Cardiac septum (tissue), 1 donor: ENCODE measurements around the gene MICAL3. TPM values are rescaled to one million over a fixed set of nuclear protein-coding genes. Genes with fewer than 3 reads are reported as not detected.

Experiments
- DNase-seq: peaks from one replicate; pipeline ENCODE4 v3.0.0-alpha.2; 2020; ENCODE audit warnings: low spot score
- intact Hi-C: fragments of 100-400 bp; cut with DNase I; formaldehyde crosslinking; loops from one replicate; pipeline ENCODE4 v1.14.0; 2022
- total RNA-seq: library from RNA; stranded (reverse); fragmentation: NEBNext Ultra II Directional; extraction: Animal tissue kit (Norgen Biotek cat#: 25700); gene quantifications from one replicate; pipeline ENCODE4 v1.2.1, GENCODE V29; 2021
- donor health status: DM: no; HTN: no; CAD: no.

Gene MICAL3
- total RNA-seq, 1 donor from 2014 or later, result 126 TPM

GRCh38 chr22:17784776-17785175 is 239.6 kb downstream of the MICAL3 start:
- intact Hi-C loops, result no loop called here
- DNase-seq, result no peak

- intact Hi-C loops, result no loop called here
- no peak for DNase-seq
Observed at GRCh38 chr22:17783773-17784480, 240.4 kb downstream of the MICAL3 start.

GRCh38 chr22:17783312-17783711 is 241.0 kb downstream of the MICAL3 start:
- intact Hi-C loops, result no loop called here
- no peak for DNase-seq

- intact Hi-C loops, result no loop called here
- DNase-seq, result no peak
Observed at GRCh38 chr22:17782621-17783020, 241.7 kb downstream of the MICAL3 start.

- no peak for DNase-seq
- intact Hi-C loops, result no loop called here
Observed at GRCh38 chr22:17782158-17782557, 242.2 kb downstream of the MICAL3 start.

- no peak for DNase-seq
- intact Hi-C loops, result no loop called here
Observed at GRCh38 chr22:17781319-17782031, 242.9 kb downstream of the MICAL3 start.

- DNase-seq, result no peak
- intact Hi-C loops, result no loop called here
Observed at GRCh38 chr22:17780741-17781318, 243.5 kb downstream of the MICAL3 start.

GRCh38 chr22:17780116-17780740 is 244.1 kb downstream of the MICAL3 start:
- intact Hi-C loops, result no loop called here

GRCh38 chr22:17779286-17780115 is 244.9 kb downstream of the MICAL3 start:
- intact Hi-C loops, result no loop called here
- no peak for DNase-seq

More at GRCh38 chr22:17780116-17780740, 244.1 kb downstream of the MICAL3 start:
- no peak for DNase-seq

- intact Hi-C loops, result no loop called here
- no peak for DNase-seq
Observed at GRCh38 chr22:17778412-17778976, 245.9 kb downstream of the MICAL3 start.

GRCh38 chr22:17777717-17778044 is 246.7 kb downstream of the MICAL3 start:
- intact Hi-C loops, result no loop called here
- no peak for DNase-seq

GRCh38 chr22:17777005-17777716 is 247.2 kb downstream of the MICAL3 start:
- intact Hi-C loops, result no loop called here
- peak; percentile 89 for DNase-seq

- DNase-seq, result no peak
- intact Hi-C loops, result no loop called here
Observed at GRCh38 chr22:17775781-17776465, 248.4 kb downstream of the MICAL3 start.

GRCh38 chr22:17774926-17775685 is 249.3 kb downstream of the MICAL3 start:
- intact Hi-C loops, result no loop called here
- no peak for DNase-seq

- intact Hi-C loops, result no loop called here
- peak; percentile 88 for DNase-seq
Observed at GRCh38 chr22:17774206-17774925, 250.0 kb downstream of the MICAL3 start, which contains the start of gene BID. TSS of gene BID (minus strand) at chr22:17774469. CDS start at chr22:17750116, 24,353 bp downstream.

- no peak for DNase-seq
- intact Hi-C loops, result no loop called here
Observed at GRCh38 chr22:17773606-17774205, 250.7 kb downstream of the MICAL3 start.
